Neuronal stem cell (in vitro differentiated cells): ENCODE data around the gene WWTR1.

Experiments
- DNase-seq: peaks from one replicate; pipeline ENCODE4 v3.0.0-alpha.2; 2013; ENCODE audit warnings: low spot score
- H2AFZ ChIP-seq: one replicate; pipeline ENCODE4 v1.6.1; 2013; ENCODE audit warnings: mild to moderate bottlenecking, low read length, inconsistent platforms
- H2AK5ac ChIP-seq: 2 replicates; pipeline ENCODE4 v1.6.1; 2013; ENCODE audit warnings: low read depth, mild to moderate bottlenecking, inconsistent platforms, low read length, moderate library complexity, mixed read lengths
- H2BK120ac ChIP-seq: 2 replicates; pipeline ENCODE4 v1.6.1; 2013; ENCODE audit warnings: low read depth, mild to moderate bottlenecking, inconsistent platforms, low read length, moderate library complexity, mixed read lengths
- H2BK12ac ChIP-seq: one replicate; pipeline ENCODE4 v1.6.1; 2013; ENCODE audit warnings: low read length, inconsistent platforms
- H2BK15ac ChIP-seq: 2 replicates; pipeline ENCODE4 v1.6.1; 2013; ENCODE audit warnings: mild to moderate bottlenecking, low read length, inconsistent platforms, mixed read lengths
- H2BK5ac ChIP-seq: one replicate; pipeline ENCODE4 v1.6.1; 2013; ENCODE audit warnings: inconsistent platforms, mild to moderate bottlenecking, low read length, moderate library complexity
- H3K14ac ChIP-seq: one replicate; pipeline ENCODE4 v1.6.1; 2013; ENCODE audit warnings: low read length, inconsistent platforms
- H3K18ac ChIP-seq: 2 replicates; pipeline ENCODE4 v1.6.1; 2013; ENCODE audit warnings: low read length, inconsistent platforms
- H3K23ac ChIP-seq: 2 replicates; pipeline ENCODE4 v1.6.1; 2013; ENCODE audit warnings: low read depth, mild to moderate bottlenecking, mixed read lengths, low read length, inconsistent platforms; ENCODE audit not compliant: poor library complexity
- H3K27ac ChIP-seq: replicated peaks from 3 replicates; pipeline ENCODE4 v1.5.1; 2013; ENCODE audit warnings: low read length, inconsistent platforms
- H3K27me3 ChIP-seq, 3 experiments: 2 replicates each; pipeline ENCODE4 v1.6.1; 2013; ENCODE audit warnings: low read length in 3 of 3, mild to moderate bottlenecking in 2 of 3, inconsistent platforms in 1 of 3, low read depth in 1 of 3, mixed read lengths in 1 of 3, moderate library complexity in 1 of 3; ENCODE audit not compliant: control insufficient read depth in 3 of 3, insufficient read depth in 3 of 3
- H3K36me3 ChIP-seq, 2 donors: replicated peaks in 1 of 2; 2 replicates each; pipeline ENCODE4 v1.6.1; 2013; ENCODE audit warnings: low read length in 2 of 2; ENCODE audit not compliant: control insufficient read depth in 2 of 2, insufficient read depth in 2 of 2
- H3K4ac ChIP-seq: 2 replicates; pipeline ENCODE4 v1.6.1; 2013; ENCODE audit warnings: inconsistent platforms, mild to moderate bottlenecking, low read length, moderate library complexity
- H3K4me1 ChIP-seq, 2 donors: 1 replicate in 1 of 2; 2 replicates in 1 of 2; pipeline ENCODE4 v1.6.1; 2013; ENCODE audit warnings: low read length in 2 of 2, low read depth in 1 of 2; ENCODE audit not compliant: control insufficient read depth in 2 of 2, insufficient read depth in 1 of 2
- H3K4me2 ChIP-seq: one replicate; pipeline ENCODE4 v1.6.1; 2013; ENCODE audit warnings: mild to moderate bottlenecking, low read length, inconsistent platforms; ENCODE audit not compliant: insufficient read depth, poor library complexity, severe bottlenecking
- H3K4me3 ChIP-seq, 2 donors: 2 replicates each; pipeline ENCODE4 v1.5.1; 2013; ENCODE audit warnings: low read length in 2 of 2, mild to moderate bottlenecking in 2 of 2, inconsistent platforms in 1 of 2, moderate library complexity in 1 of 2
- H3K79me1 ChIP-seq: one replicate; pipeline ENCODE4 v1.6.1; 2013; ENCODE audit warnings: low read depth, mild to moderate bottlenecking, inconsistent platforms, low read length, moderate library complexity
- H3K9ac ChIP-seq: one replicate; pipeline ENCODE4 v1.6.1; 2013; ENCODE audit warnings: mild to moderate bottlenecking, low read depth, low read length, inconsistent platforms; ENCODE audit not compliant: poor library complexity
- H3K9me3 ChIP-seq, 2 donors: replicated peaks in 1 of 2; 2 replicates each; pipeline versions ENCODE3 to v1.6.1; 2013; ENCODE audit warnings: low read length in 2 of 2, mild to moderate bottlenecking in 2 of 2, inconsistent platforms in 1 of 2, low read depth in 1 of 2, mixed read lengths in 1 of 2, moderate library complexity in 1 of 2; ENCODE audit not compliant: control insufficient read depth in 2 of 2, insufficient read depth in 1 of 2
- H4K8ac ChIP-seq: one replicate; pipeline ENCODE4 v1.6.1; 2013; ENCODE audit warnings: low read depth, mild to moderate bottlenecking, inconsistent platforms, low read length, moderate library complexity
- H4K91ac ChIP-seq: one replicate; pipeline ENCODE4 v1.6.1; 2013; ENCODE audit warnings: low read length, low read depth, mild to moderate bottlenecking, inconsistent platforms; ENCODE audit not compliant: poor library complexity
- WGBS, 2 donors: extraction: QIAGEN DNeasy Blood & Tissue Kit; methylation state at CpG; one replicate each; pipeline ENCODE4 v1.1.7; 2013; ENCODE audit warnings: missing lambda C conversion rate in 2 of 2, mixed read lengths in 1 of 2; ENCODE audit not compliant: insufficient read length in 2 of 2, insufficient replicate concordance in 1 of 2; ENCODE audit errors: extremely low coverage in 2 of 2; 5-methylcytosine and 5-hydroxymethylcytosine counted together

WWTR1 gene

DNA sequence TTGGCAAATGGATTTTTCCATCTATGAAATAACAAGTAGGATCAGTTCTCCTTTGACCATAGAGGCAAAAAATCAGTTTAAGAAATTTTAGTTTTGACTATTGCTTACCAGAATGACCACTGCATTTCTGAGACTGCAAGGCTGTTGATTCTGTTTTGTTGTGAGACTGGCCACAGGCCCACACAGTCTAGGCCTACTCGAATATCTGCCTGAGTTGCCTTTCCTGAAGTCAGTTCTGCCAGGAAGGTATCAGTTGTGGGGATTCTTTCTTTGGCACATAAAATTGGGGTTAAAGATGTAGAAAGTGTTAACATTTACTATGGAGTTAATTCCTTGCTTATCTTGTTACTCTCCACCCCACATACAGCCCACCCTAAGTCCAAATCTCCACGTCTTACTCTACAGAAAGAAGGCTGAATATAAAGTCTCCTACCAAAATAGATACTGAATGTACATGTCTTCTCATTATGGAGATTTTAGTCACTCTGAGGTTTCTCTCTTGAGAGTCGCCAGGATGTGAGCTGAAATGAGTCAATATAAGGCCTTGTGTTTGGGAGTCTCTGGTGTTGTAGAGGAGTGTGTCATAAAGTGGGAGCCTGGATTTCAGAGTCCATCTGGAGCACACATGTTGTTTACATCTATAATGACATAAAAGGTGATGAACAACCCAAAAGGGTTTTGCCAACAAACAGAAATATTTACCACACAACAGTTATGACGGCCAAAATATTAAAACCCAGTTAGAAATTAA lies 45.0 kb upstream of the WWTR1 start:
- Histone ChIP-seq H2BK15ac (no peak overlapping the region), H3K9ac (no peak overlapping the region), H3K9me3 (peaks cover 5 to 8% of the 10 kb centered on the region in 2 donors), H2BK5ac (no peak overlapping the region), H3K4me3 (no peak overlapping the region), H2BK12ac (no peak overlapping the region), H3K18ac (no peak overlapping the region), H2BK120ac (no peak overlapping the region), H3K4me1 (peaks cover 0 to 5% of the 10 kb centered on the region in 2 donors), H3K36me3 (no peaks in the 10 kb centered on the region), H3K79me1 (no peaks in the 10 kb centered on the region), H3K27me3 (no peaks in the 10 kb centered on the region), H3K4ac (no peak overlapping the region), H4K91ac (no peak overlapping the region), H4K8ac (no peak overlapping the region), H2AK5ac (no peak overlapping the region), H3K14ac (no peak overlapping the region), H3K27ac (no peak overlapping the region), H3K4me2 (no peak overlapping the region), H3K23ac (no peak overlapping the region), H2AFZ (peak overlapping the region; percentile 20)
- no CpG with 5 or more reads among the region's 4 CpGs for WGBS, 2 donors
- DNase-seq: no peak

DNA sequence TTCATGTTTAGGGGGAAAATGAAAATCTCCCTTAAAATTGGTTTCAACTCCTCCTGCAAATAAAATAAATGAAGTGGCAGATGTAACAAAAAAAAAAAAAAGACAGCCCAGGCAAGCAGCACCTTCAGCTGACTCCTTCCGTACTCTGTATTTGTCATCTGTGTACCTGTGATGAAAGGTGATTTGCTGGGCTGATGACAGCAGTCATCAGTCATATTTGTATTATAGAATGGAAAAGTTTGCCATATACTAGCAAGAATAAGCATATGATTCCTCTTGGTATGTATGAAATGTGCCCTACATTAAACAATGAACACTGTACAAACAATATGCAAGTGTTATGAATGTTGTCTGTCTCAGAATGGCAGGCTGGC lies 44.1 kb upstream of the WWTR1 start:
- no peak overlapping the region for H3K4me3 ChIP-seq
- H2BK12ac ChIP-seq: no peak overlapping the region
- H4K91ac ChIP-seq: no peak overlapping the region
- H2BK15ac ChIP-seq: no peak overlapping the region
- H3K36me3 ChIP-seq: no peaks in the 10 kb centered on the region
- H3K4me2 ChIP-seq: no peak overlapping the region
- no peak overlapping the region for H2AFZ ChIP-seq
- H2BK120ac ChIP-seq: no peak overlapping the region
- no peak overlapping the region for H3K4ac ChIP-seq
- no peak overlapping the region for H3K9ac ChIP-seq
- no peak for DNase-seq
- no peaks in the 10 kb centered on the region for H3K79me1 ChIP-seq
- WGBS, 2 donors: no CpG with 5 or more reads among the region's 1 CpG
- no peaks in the 10 kb centered on the region for H3K27me3 ChIP-seq
- peaks cover 7 to 12% of the 10 kb centered on the region in 2 donors for H3K9me3 ChIP-seq
- no peak overlapping the region for H3K14ac ChIP-seq
- no peak overlapping the region for H3K23ac ChIP-seq
- no peak overlapping the region for H2AK5ac ChIP-seq
- no peak overlapping the region for H3K18ac ChIP-seq
- no peak overlapping the region for H2BK5ac ChIP-seq
- H4K8ac ChIP-seq: no peak overlapping the region
- no peaks in the 10 kb centered on the region for H3K4me1 ChIP-seq
- H3K27ac ChIP-seq: no peak overlapping the region

DNA sequence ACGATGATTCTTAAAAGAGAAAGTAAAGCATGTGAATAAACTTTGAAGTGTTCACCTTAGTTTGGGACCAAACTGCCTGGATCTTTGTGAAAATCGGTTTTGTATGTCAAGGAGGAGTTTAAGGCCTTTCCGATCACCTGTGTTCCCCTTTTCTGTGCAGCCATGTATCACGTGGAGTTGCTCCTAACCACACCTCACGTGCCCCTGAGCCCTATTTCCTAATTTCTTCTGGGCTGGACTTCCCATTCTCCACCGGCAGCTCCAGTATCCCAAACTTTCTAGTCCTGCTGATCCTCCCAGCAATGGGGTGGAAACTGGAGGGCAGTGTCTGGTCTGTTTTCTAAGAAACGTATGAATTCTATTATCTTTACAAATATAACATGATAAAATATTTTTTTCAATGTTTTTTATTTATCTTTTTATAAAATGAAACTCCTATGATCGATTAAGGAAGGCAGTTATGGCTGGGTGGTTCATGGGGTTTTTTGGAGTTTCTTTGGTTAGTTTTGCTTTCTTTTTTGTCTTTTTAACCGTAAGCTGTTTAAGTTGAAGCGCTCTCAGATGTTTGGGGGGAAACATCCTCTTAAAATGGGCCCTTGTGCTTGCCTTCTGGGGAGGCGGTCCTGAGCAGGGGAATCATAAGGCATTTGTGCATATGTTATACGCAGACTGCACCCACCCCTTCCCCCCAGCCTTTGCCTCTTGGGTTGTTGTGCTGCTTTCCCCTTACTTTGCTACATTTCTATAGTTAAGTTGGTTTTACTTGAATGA lies 43.6 kb upstream of the WWTR1 start:
- Histone ChIP-seq H3K36me3 (no peaks in the 10 kb centered on the region), H3K14ac (no peak overlapping the region), H2BK120ac (no peak overlapping the region), H3K9ac (no peak overlapping the region), H3K23ac (no peak overlapping the region), H2AK5ac (no peak overlapping the region), H3K4ac (no peak overlapping the region), H3K79me1 (no peaks in the 10 kb centered on the region), H2BK12ac (no peak overlapping the region), H2AFZ (no peak overlapping the region), H2BK5ac (no peak overlapping the region), H3K4me2 (no peak overlapping the region), H4K8ac (no peak overlapping the region), H4K91ac (no peak overlapping the region), H3K4me1 (no peaks in the 10 kb centered on the region), H3K4me3 (no peak overlapping the region), H3K18ac (no peak overlapping the region), H3K9me3 (peaks cover 7 to 14% of the 10 kb centered on the region in 2 donors), H3K27me3 (no peaks in the 10 kb centered on the region), H2BK15ac (no peak overlapping the region), H3K27ac (no peak overlapping the region)
- no peak for DNase-seq
- no CpG with 5 or more reads among the region's 12 CpGs for WGBS, 2 donors

DNA sequence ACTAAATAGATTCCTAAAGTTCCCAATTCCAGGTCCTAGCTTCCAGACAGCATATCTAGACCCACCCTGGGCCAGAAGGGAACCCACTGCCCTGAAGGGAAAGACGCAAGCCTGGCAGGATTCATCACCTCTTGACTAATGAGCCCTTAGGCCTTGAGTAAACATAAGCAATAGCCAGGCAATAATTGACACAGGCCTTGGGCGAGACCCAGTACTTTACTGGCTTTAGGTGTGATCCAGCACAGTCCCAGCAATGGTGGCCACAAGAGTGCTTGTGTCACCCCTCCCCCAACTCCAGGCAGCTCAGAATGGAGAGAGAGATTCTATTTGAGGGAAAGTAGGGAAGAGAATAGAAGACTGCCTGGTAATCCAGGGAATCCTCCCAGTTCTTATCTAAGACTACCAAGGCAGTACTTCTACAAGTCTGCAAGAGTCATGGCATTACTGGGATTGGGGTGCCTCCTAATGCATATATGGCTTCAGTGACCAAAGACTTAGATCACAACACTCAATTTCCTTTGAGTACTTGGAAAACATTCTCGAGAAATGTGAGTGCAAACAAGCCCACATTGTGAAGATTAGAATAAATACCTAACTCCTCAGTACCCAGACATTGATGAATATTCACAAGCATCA lies 30.4 kb upstream of the WWTR1 start:
- no peak overlapping the region for H3K9ac ChIP-seq
- no peaks in the 10 kb centered on the region for H3K4me1 ChIP-seq
- no peaks in the 10 kb centered on the region for H3K27me3 ChIP-seq
- no CpG with 5 or more reads among the region's 3 CpGs for WGBS, 2 donors
- H2BK120ac ChIP-seq: no peak overlapping the region
- H3K36me3 ChIP-seq: no peaks in the 10 kb centered on the region
- H2BK5ac ChIP-seq: no peak overlapping the region
- H3K9me3 ChIP-seq: peaks cover 0 to 4% of the 10 kb centered on the region in 2 donors
- H2BK12ac ChIP-seq: no peak overlapping the region
- H4K8ac ChIP-seq: no peak overlapping the region
- no peak overlapping the region for H3K14ac ChIP-seq
- no peak overlapping the region for H2AFZ ChIP-seq
- no peak overlapping the region for H2AK5ac ChIP-seq
- no peak overlapping the region for H3K27ac ChIP-seq
- DNase-seq: no peak
- no peak overlapping the region for H3K4me3 ChIP-seq
- H3K4ac ChIP-seq: no peak overlapping the region
- H3K18ac ChIP-seq: no peak overlapping the region
- H3K79me1 ChIP-seq: no peaks in the 10 kb centered on the region
- no peak overlapping the region for H4K91ac ChIP-seq
- no peak overlapping the region for H3K23ac ChIP-seq
- no peak overlapping the region for H2BK15ac ChIP-seq
- H3K4me2 ChIP-seq: no peak overlapping the region
